Measurements from ENCODE around the gene USP21. TPM values are rescaled to one million over a fixed set of nuclear protein-coding genes. Genes with fewer than 3 reads are reported as not detected.

Gene USP21
- total and polyA plus RNA-seq, 2 experiments from 2014 or later: 6.3 to 16.5 TPM

DNA sequence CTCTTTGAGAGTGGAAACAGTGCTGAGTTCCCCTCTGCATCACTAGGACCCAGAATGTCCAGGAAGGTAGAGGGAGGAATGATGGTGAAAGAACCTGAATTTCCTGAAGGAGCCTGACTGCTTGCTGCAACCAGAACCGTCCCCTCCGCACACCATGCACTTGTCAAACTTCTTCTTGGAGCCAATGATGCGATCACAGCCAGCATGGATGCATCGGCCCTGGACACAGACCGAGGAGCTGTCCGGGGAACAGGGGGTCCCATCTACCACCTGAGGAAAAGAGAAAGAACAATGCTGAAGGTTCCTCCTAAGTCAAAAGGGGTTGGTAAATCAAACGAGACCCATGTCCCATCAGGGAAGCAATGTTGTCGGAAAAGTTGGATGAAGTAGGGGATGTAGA is 32.7 kb downstream of the USP21 start:
- in situ Hi-C loops (cut with MboI): no loop called here
- WGBS, 2 experiments (ENCODE audit: low coverage in 1 of 2, low lambda C conversion rate in 2 of 2, missing lambda C conversion rate in 2 of 2): 69 to 72% methylated on average over 8 of the region's 8 CpGs
- no peak overlapping the region for H3K4me2 ChIP-seq (ENCODE audit: unreplicated experiment)

DNA sequence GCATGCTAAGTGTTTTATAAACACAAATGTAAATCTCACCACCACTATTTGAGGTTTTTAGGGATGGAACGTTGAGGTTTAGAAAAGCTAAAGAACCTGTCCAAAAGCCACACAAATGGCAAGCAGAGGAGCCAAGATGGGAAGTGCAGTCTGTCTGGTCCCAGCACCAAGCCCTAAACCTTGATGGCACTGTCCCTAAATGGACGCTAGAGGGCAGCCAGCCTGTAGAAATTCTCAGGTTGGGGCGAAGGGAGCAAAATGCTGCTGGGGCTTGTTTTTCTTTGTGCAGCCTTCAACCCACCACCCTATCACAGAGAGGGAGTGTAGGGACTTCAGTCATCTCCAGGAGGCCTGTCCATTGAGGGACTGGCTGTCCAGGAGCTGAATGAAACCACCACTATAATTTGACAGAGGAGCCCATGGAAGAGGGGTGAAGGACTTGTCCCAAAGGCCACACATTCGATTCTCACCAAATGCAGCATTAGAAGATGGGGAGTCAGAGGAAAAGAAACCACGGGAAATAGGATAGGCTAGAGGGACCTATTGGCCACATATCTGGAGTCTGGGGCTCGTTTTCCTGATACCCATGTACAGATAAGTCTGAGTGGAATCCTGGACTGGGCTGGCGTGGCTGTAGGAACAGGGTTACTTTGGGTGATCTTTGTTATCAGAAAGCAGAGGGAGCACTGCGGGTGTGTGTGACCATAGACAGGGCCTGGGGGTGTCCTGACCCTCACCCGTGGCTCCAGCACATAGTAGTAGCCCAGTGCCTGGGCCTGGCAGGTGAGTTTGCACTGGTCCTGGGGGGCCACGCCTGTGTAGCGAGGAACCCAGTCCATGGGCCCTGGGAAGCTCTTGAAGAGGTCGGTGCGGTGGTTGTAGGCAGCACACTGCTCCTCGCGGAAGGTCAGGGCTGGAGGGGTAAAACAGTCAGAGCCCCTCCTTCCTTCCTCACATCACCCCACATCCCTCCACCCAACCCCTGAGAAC is 33.5 kb downstream of the USP21 start:
- Histone ChIP-seq H3K27me3 (replicated peaks; ENCODE audit: insufficient read depth) (no peaks in the 10 kb centered on the region), H2AFZ (no peak overlapping the region), H3K36me3 (ENCODE audit: low read depth) (peaks cover 11% of the 10 kb centered on the region; the same call in 1 of the 2 replicates), H3K9me3 (ENCODE audit: low read depth) (no peaks in the 10 kb centered on the region), H3K4me1 (ENCODE audit: insufficient read depth) (peaks cover 36% of the 10 kb centered on the region), H3K79me2 (ENCODE audit: insufficient read depth) (peaks cover 32% of the 10 kb centered on the region), H3K4me3 (no peak overlapping the region), H3F3A (ENCODE audit: insufficient read depth) (peaks cover 42% of the 10 kb centered on the region), H4K20me1 (ENCODE audit: insufficient read depth) (no peaks in the 10 kb centered on the region), H3K9ac (no peak overlapping the region), H3K9me2 (ENCODE audit: insufficient read depth) (no peaks in the 10 kb centered on the region), H3K27ac (no peak overlapping the region; the same call in 1 of the 2 replicates), H3K4me2 (ENCODE audit: unreplicated experiment) (no peak overlapping the region)
- in situ Hi-C loops (cut with MboI): no loop called here
- TF ChIP-seq EZH2 (IDR thresholded peaks at IDR 0.05; ENCODE audit: insufficient read depth, poor library complexity, severe bottlenecking): no peak
- no peak for TF ChIP-seq EZH2phosphoT487 (IDR thresholded peaks at IDR 0.05; ENCODE audit: insufficient read depth, low read depth)
- DNase-seq: peak; percentile 88
- 59 to 61% methylated on average over 15 of the region's 15 CpGs for WGBS, 2 experiments (ENCODE audit: low coverage in 1 of 2, low lambda C conversion rate in 2 of 2, missing lambda C conversion rate in 2 of 2)

More for the DNA sequence above, 32.7 kb downstream of the USP21 start:
- Histone ChIP-seq H3K36me3 (ENCODE audit: low read depth) (peaks cover 11% of the 10 kb centered on the region; the same call in 1 of the 2 replicates), H3K79me2 (ENCODE audit: insufficient read depth) (peaks cover 27% of the 10 kb centered on the region), H3K4me1 (ENCODE audit: insufficient read depth) (peaks cover 32% of the 10 kb centered on the region), H3K4me3 (no peak overlapping the region), H3K9ac (no peak overlapping the region), H3K27ac (no peak overlapping the region), H3K9me2 (ENCODE audit: insufficient read depth) (no peaks in the 10 kb centered on the region), H2AFZ (no peak overlapping the region), H3K27me3 (replicated peaks; ENCODE audit: insufficient read depth) (no peaks in the 10 kb centered on the region), H3F3A (ENCODE audit: insufficient read depth) (peaks cover 35% of the 10 kb centered on the region), H4K20me1 (ENCODE audit: insufficient read depth) (no peaks in the 10 kb centered on the region), H3K9me3 (ENCODE audit: low read depth) (no peaks in the 10 kb centered on the region)
- DNase-seq: no peak
- TF ChIP-seq EZH2phosphoT487 (IDR thresholded peaks at IDR 0.05; ENCODE audit: insufficient read depth, low read depth) (no peak), EZH2 (IDR thresholded peaks at IDR 0.05; ENCODE audit: insufficient read depth, poor library complexity, severe bottlenecking) (no peak)

DNA sequence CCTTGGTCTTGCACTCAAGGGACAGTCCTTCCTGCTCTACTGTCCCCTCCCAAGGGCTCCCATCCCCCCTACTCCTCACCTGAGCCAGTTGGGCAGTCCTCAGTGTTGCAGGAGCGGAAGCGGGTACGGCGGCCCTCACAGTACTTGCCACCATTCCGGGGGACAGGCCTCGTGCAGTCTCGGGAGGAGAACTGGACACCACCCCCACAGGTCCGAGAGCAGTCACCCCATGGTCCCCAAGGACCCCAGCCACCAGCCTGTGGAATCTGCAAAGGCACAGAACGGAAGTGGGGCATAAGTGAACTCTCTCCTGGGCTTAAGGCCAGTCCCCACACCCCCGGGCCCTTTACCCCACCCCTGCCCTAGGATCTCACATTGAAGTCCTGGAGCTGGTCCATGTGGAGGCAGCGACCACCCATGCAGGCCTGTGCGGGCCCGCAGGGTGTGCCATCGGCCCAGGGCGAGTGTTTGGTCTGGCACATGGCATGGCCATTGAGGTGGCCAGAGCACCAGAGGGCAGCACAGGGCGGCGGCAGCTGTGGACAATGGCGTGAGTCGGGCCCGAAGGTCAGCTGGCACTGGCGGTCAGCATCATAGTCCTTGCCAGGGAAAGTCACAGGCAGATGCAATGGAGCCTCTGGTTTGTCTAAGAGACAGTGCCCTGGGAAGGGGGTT is 34.4 kb downstream of the USP21 start:
- Histone ChIP-seq H3F3A (ENCODE audit: insufficient read depth) (peaks cover 40% of the 10 kb centered on the region), H2AFZ (no peak overlapping the region), H3K4me3 (no peak overlapping the region), H3K9me3 (ENCODE audit: low read depth) (no peaks in the 10 kb centered on the region), H4K20me1 (ENCODE audit: insufficient read depth) (no peaks in the 10 kb centered on the region), H3K9me2 (ENCODE audit: insufficient read depth) (no peaks in the 10 kb centered on the region), H3K27me3 (replicated peaks; ENCODE audit: insufficient read depth) (no peaks in the 10 kb centered on the region), H3K9ac (no peak overlapping the region), H3K4me2 (ENCODE audit: unreplicated experiment) (no peak overlapping the region), H3K36me3 (ENCODE audit: low read depth) (peaks cover 11% of the 10 kb centered on the region; the same call in 1 of the 2 replicates), H3K79me2 (ENCODE audit: insufficient read depth) (peaks cover 37% of the 10 kb centered on the region), H3K4me1 (ENCODE audit: insufficient read depth) (peaks cover 33% of the 10 kb centered on the region), H3K27ac (no peak overlapping the region)
- WGBS, 2 experiments (ENCODE audit: low coverage in 1 of 2, low lambda C conversion rate in 2 of 2, missing lambda C conversion rate in 2 of 2): 78 to 80% methylated on average over 21 of the region's 21 CpGs
- in situ Hi-C loops (cut with MboI): no loop called here
- TF ChIP-seq EZH2phosphoT487 (IDR thresholded peaks at IDR 0.05; ENCODE audit: insufficient read depth, low read depth): no peak
- TF ChIP-seq EZH2 (IDR thresholded peaks at IDR 0.05; ENCODE audit: insufficient read depth, poor library complexity, severe bottlenecking): no peak
- DNase-seq: no peak

DNA sequence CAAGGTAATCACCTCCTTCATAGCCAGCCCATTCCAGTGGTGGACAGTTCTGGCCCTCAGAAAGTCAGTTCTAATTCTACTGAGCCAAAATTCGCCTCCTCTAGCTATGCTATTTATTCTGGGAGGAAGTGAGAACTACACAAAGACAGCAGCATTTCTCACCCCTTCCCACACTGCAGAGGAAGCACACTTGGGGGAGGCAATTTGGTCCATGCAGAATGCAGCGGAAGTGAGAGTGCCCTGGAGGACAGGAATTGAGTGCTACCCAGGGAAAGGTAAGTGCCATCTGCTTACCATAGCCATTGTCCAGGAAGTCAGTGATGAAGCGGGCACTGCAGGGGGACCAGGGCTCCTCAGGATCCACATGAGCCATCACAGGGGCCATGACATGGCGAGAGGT is 35.9 kb downstream of the USP21 start:
- Histone ChIP-seq H3K9me2 (ENCODE audit: insufficient read depth) (no peaks in the 10 kb centered on the region), H3K27me3 (replicated peaks; ENCODE audit: insufficient read depth) (no peaks in the 10 kb centered on the region), H3K4me3 (no peak overlapping the region; the same call in 1 of the 2 replicates), H3K4me1 (ENCODE audit: insufficient read depth) (peaks cover 28% of the 10 kb centered on the region), H4K20me1 (ENCODE audit: insufficient read depth) (no peaks in the 10 kb centered on the region), H2AFZ (no peak overlapping the region), H3K9me3 (ENCODE audit: low read depth) (no peaks in the 10 kb centered on the region), H3K36me3 (ENCODE audit: low read depth) (peaks cover 11% of the 10 kb centered on the region; the same call in 1 of the 2 replicates), H3K79me2 (ENCODE audit: insufficient read depth) (peaks cover 37% of the 10 kb centered on the region), H3F3A (ENCODE audit: insufficient read depth) (peaks cover 33% of the 10 kb centered on the region), H3K4me2 (ENCODE audit: unreplicated experiment) (no peak overlapping the region), H3K9ac (peak overlapping the region; percentile 24; the same call in 1 of the 2 replicates), H3K27ac (no peak overlapping the region)
- no peak for TF ChIP-seq EZH2phosphoT487 (IDR thresholded peaks at IDR 0.05; ENCODE audit: insufficient read depth, low read depth)
- TF ChIP-seq EZH2 (IDR thresholded peaks at IDR 0.05; ENCODE audit: insufficient read depth, poor library complexity, severe bottlenecking): no peak
- in situ Hi-C loops (cut with MboI): no loop called here
- DNase-seq: no peak
- 93 to 95% methylated on average over 4 of the region's 4 CpGs for WGBS, 2 experiments (ENCODE audit: low coverage in 1 of 2, low lambda C conversion rate in 2 of 2, missing lambda C conversion rate in 2 of 2)
